ENCODE results near the gene TNFAIP1. TPM values are rescaled to one million over a fixed set of nuclear protein-coding genes. Genes with fewer than 3 reads are reported as not detected.

The TNFAIP1 gene
- total RNA-seq, 1 experiment from 2014 or later, result 33.4 TPM

- no peaks in the 10 kb centered on the region for H3K36me3 ChIP-seq (ENCODE audit: control insufficient read depth in 1 of 2, insufficient read depth in 2 of 2, low read length in 2 of 2)
- H3K4me2 ChIP-seq (ENCODE audit: low read length), result no peak overlapping the region
- no peak overlapping the region for H3K9ac ChIP-seq (ENCODE audit: low read length)
- no peaks in the 10 kb centered on the region for H3K4me1 ChIP-seq (ENCODE audit: control insufficient read depth in 1 of 2, insufficient read depth in 2 of 2, low read length in 2 of 2)
- intact Hi-C loops (cut with micrococcal nuclease), result no loop called here
- ChIA-PET POLR2A (no interaction called here), CTCF (no interaction called here), RAD21 (ENCODE audit: low non-redundant PET in 1 of 2, low total read pairs in 2 of 2, uncharacterized antibody in 2 of 2, unreplicated experiment in 2 of 2) (no interaction called here)
- TF ChIP-seq RAD21 (IDR thresholded peaks at IDR 0.05; ENCODE audit: low read depth) (no peak), MAX (IDR thresholded peaks at IDR 0.05) (no peak), SP1 (IDR thresholded peaks at IDR 0.05; ENCODE audit: low read depth) (no peak), ELF1 (IDR thresholded peaks at IDR 0.05; ENCODE audit: borderline replicate concordance, low read depth) (no peak), SIN3A (IDR thresholded peaks at IDR 0.05; ENCODE audit: low read depth) (no peak), SRF (IDR thresholded peaks at IDR 0.05; ENCODE audit: low read depth) (no peak), EZH2phosphoT487 (IDR thresholded peaks at IDR 0.05; ENCODE audit: borderline replicate concordance) (no peak), ZFX (IDR thresholded peaks at IDR 0.05) (no peak), POLR2A (IDR thresholded peaks at IDR 0.05; ENCODE audit: borderline replicate concordance, extremely low read depth, insufficient read depth, insufficient read length) (no peak), ZNF274 (IDR thresholded peaks at IDR 0.05; ENCODE audit: low read depth, low read length) (no peak), CBX3 (IDR thresholded peaks at IDR 0.05; ENCODE audit: low read depth) (no peak), FOSL1 (IDR thresholded peaks at IDR 0.05; ENCODE audit: low read depth) (no peak), EGR1 (IDR thresholded peaks at IDR 0.05; ENCODE audit: low read depth) (no peak), EZH2 (IDR thresholded peaks at IDR 0.05) (no peak), CTCF (IDR thresholded peaks at IDR 0.05 in 2 of 3, conservative IDR thresholded peaks at IDR 0.05 in 1 of 3; ENCODE audit: borderline replicate concordance in 1 of 3, insufficient read depth in 1 of 3, low read depth in 2 of 3, low read length in 2 of 3) (no peak), JUND (IDR thresholded peaks at IDR 0.05) (no peak), ATF3 (IDR thresholded peaks at IDR 0.05) (no peak)
- no peak overlapping the region for H2AFZ ChIP-seq (ENCODE audit: low read depth, low read length, poor library complexity, severe bottlenecking)
- H3K27ac ChIP-seq (ENCODE audit: low read depth, low read length), result no peak overlapping the region
- H4K20me1 ChIP-seq (ENCODE audit: insufficient read depth), result no peaks in the 10 kb centered on the region
- BruUV-seq (replicated peaks), result no TSS peak
- no peaks in the 10 kb centered on the region for H3K27me3 ChIP-seq (ENCODE audit: insufficient read depth, low read length)
- H3K4me3 ChIP-seq (replicated peaks in 1 of 2; ENCODE audit: low read depth in 1 of 2, low read length in 2 of 2), result no peak overlapping the region
- H3K9me3 ChIP-seq (ENCODE audit: control insufficient read depth in 1 of 2, insufficient read depth in 1 of 2, low read depth in 1 of 2, low read length in 2 of 2), result no peaks in the 10 kb centered on the region
- ATAC-seq (no peak), DNase-seq (ENCODE audit: low read depth, low spot score) (no peak)
- H3K79me2 ChIP-seq (ENCODE audit: insufficient read depth, low read length), result no peaks in the 10 kb centered on the region
- no peaks in the 10 kb centered on the region for H3K9me2 ChIP-seq (ENCODE audit: insufficient read depth)
Observed at GRCh38 chr17:28298449-28298848, 37.1 kb upstream of the TNFAIP1 start.

All from HCT116 (cell line).